SH-SY5Y (cell line): Measurements from ENCODE around the gene PPP1R3C.

Experiments used
- GATA2 ChIP-seq: IDR thresholded peaks from 2 replicates; pipeline ENCODE4 v1.6.1; 2011; ENCODE audit warnings: mild to moderate bottlenecking, low read depth, low read length
- GATA3 ChIP-seq: IDR thresholded peaks from 2 replicates; pipeline ENCODE4 v1.6.1; 2011; ENCODE audit warnings: low read depth, mild to moderate bottlenecking, low read length, moderate library complexity

The PPP1R3C gene

DNA sequence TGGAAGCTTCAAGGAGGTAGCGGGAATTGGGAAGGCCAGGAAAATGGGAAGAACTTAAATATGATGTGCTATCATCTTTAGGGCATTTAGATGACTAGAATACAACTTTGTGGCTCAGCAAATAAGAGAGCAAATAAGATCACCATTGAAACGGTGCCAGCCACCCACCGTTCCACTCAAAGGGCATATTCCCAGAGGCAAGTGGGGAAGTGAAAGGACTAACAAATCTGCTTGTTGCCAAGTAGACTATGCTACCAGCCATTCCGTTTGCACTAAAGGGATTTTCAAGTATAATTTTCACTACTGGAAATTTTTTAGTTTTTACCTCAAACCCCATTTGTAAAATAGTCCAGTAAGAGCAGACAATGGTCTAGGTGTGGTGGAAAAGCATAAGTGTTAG, 4.0 kb upstream of the PPP1R3C start:
- TF ChIP-seq GATA2 (no peak), GATA3 (no peak)

GRCh38 chr10:91635401-91636400, 2.8 kb upstream of the PPP1R3C start:
- TF ChIP-seq GATA3 (no peak), GATA2 (no peak)

- TF ChIP-seq GATA3: no peak
- no peak for TF ChIP-seq GATA2
Measured at GRCh38 chr10:91634898-91635297, 2.0 kb upstream of the PPP1R3C start.

DNA sequence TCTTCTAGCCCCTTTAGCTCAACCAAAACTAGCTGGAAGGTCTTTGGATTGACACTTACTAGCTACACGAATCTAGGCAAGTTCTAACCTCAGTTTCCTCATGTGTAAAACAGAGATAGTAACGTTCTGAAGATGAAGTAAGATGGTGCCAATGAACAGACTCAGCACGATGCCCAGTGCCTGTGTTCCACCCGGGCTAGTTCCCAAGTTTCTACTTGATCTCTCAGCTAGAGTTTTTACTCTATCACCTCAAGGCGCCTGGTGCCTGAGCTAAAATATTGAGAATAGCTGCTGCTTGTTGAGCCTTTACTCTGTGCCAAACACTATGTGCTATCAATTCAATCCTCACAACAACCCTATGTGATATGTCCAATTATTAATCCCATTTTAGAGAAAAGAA, 1.4 kb upstream of the PPP1R3C start:
- TF ChIP-seq GATA3: no peak
- TF ChIP-seq GATA2: no peak

- no peak for TF ChIP-seq GATA3
- TF ChIP-seq GATA2: no peak
Measured at GRCh38 chr10:91630625-91631024, 2.2 kb downstream of the PPP1R3C start.

DNA sequence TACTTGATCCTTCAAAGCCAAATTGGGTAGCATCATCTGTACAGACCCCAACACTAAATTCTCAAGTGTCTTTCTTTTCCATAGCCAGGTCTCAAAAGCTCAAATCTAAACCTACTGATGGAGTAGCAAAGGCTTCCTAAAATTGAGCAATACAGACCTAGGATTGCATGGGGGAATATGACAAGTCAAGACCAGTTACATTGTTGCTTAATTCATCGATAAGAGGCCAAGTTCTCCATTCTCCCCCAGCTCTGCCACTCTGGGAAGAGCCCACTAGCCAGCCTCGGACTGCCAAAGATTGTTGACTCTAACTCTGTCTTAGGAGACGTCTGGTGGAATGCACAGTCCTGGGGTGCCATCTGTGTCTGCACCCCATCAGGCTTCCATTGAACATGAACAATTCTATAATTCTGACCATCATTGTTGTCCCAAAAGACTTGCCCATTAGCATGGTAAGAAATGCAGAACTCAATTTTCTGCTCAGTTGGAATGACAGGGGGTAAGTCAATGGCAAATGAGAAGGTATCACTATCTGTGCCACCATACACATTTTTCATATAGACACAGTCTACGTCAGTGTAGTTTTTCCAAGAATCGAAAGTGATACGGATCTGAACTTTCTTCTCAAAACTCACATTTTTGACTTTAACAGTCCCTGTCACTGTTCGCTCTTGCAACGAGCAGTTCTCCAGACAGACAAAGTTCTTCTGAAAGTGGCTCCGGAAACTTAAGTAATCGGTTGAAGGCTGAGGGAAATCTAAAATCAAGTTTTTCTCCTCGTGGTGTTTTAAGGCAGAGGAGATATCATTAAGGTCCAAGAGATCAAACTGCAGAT, 2.9 kb downstream of the PPP1R3C start:
- TF ChIP-seq GATA3 (no peak), GATA2 (no peak)

DNA sequence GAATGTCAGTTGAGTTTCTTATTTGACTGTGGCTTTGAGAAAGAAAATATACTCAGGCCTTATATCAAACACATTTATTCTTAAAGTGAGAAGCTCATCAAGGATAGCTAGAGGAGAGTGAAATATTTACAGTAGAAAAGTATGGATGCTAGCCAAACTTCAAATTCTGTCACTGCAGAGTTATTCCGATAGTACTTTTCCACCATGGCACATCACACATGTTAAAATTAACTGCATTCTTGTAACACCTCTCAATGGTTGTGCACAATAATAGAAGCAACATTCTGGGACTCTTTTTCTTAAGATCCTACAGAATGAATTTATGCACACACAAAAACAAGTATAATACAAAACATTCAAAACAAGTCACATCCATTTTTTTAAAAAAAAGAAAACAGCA, 4.5 kb downstream of the PPP1R3C start:
- no peak for TF ChIP-seq GATA3
- TF ChIP-seq GATA2: no peak

DNA sequence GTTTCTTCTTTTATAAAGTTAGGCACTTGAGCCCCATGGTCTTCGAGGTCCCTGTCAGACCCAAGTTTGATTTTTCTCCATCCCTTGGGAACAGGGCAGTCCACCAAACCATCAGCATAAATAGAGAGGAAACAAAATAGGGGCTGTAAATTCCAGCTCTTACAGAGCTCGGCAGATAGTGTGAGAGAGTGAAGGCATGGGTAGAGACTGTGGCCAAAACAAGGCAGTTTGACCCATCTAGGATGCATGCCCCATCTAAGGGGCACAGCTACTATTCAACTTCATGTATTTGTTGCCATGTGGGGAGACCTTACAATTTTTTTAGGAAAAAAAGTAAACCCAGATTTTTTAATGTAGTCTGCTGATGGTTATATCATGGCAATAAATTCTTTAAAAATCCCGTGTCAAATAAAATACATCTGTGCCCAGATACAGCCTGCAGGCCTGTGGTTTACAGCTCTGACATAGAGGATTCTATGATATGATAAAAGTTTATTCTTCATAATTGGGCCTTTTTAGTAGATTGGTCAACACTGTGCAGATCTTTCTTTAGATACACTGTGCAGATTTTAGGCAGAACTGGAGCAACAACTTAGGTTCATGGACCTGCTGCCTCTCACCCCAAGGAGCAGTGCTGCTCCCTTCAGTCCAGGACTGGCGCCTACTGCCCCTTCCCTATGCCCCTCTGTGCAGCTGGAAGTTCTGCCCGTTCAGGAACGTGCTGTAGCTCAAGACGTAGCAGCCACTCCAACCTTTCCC, 5.3 kb downstream of the PPP1R3C start:
- TF ChIP-seq GATA2 (peak; percentile 81), GATA3 (peak; percentile 62)

DNA sequence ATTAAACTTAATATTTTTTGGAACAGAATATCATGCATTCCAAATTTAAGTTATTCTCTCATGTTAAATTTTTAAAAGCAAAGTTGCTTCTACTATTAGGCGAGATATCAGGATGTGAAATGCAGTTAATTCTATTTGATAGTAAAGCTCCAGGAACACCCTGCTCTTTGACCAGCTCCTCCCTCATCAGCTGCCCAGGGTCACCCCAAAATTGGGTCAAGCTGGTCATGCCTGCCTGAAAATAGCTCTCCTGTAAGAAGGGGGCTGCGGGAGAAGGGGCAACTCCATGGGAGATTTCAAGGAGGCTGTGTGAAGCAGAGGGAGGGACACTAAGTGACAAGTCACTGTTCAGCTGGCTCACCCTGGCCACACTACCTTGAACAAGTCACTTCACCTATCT, 5.9 kb downstream of the PPP1R3C start:
- TF ChIP-seq GATA2 (no peak), GATA3 (no peak)

DNA sequence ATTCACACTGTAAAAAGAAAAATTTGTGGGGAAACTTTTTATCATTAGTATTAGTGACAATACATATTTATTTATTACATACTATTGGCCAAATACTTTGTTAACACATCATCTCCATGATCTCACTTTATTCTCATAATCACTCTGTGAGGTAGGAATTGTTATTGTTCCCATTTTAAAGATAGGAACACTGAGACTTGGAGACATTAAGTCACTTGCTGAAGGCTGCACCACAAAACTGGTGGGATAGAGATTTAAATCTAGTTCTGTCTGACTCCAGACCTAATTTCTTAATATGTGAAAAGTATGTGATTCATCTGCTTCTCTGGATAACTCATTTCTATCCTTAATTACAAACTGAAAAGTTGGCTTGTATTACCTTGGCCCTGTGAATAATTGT, 8.2 kb downstream of the PPP1R3C start:
- TF ChIP-seq GATA3: no peak
- TF ChIP-seq GATA2: no peak

DNA sequence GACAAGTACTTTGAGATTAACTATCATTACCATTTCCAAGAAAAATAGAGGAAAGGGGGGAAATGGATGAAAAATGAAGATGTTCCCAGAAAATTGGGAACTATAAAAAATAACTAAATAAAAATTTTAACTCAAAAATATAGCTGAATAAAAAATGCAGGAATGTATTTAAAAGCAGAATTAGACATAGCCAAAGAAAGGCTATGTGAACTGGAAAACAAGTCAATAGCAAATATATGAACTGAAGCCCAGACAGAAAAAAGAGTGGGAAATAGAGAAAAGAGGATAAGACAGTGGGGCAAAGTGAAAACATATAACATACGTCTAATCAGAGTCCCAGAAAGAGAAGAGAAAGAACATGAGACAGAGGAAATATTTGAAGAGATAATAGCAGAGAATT, 10.3 kb downstream of the PPP1R3C start:
- no peak for TF ChIP-seq GATA2
- no peak for TF ChIP-seq GATA3

DNA sequence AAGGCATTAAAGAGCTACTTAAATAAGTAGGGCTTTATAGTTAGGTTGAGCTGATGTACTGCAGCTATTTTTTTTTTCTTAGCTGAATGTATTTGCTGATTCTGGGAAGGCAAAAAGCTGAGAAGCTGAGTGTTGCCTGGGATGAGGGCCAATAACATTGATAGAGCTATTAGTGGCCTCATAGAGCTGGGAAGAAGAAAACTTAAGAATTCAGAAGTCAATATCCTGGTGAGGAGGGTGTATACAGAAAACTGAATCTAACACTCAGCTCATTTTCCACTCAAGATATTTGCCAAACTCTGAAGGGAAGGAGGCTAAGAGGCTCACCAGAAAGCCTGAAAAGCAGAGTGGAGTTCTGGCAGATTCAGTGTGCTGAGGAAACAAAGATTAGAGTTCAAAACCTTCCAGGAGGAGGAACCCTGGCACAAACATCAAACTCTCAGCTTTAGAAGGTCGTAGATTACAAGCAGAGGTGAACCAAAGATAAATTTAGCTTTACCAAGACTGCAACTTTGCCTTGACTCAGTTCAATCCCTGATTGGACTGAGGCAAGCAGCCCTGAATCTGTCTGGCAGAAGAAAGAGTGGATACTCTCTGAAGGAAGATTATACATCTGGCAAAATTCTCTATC, 11.3 kb downstream of the PPP1R3C start:
- TF ChIP-seq GATA2 (no peak), GATA3 (no peak)

GRCh38 chr10:91617072-91617609, 15.7 kb downstream of the PPP1R3C start:
- TF ChIP-seq GATA2 (no peak), GATA3 (no peak)
